CD4-positive, alpha-beta T cell treated with Interleukin-10 for 1 hour (primary cell): ENCODE data around the gene COX5B.
"Not testable (repeated sequence)": the region's sequence is repeated elsewhere in the genome, so short reads cannot be mapped to it uniquely, and the experiment has no call there.

ENCODE experiments used
- DNase-seq: peaks from one replicate; pipeline ENCODE4 v3.0.0-alpha.2; 2020

The COX5B gene

DNA sequence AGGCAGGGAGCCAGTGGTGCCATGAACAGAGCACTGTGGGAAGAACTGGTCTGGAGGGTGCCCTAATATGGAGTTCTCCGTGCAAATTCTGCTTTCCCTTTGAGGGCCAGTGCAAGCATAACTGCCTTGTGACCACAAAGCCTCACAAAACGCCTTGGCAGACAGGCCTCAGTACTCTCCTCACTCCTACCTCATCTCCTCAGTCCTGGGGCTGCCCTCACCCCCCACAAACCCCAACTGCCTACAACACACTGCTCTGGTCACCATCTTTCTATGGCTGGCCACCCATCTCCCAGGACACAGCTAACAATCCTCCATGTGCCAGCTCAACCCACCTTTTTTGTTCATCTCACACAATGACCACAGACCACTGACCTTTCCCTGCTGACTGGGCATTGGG, 8.9 kb downstream of the COX5B start:
- no peak for DNase-seq

DNA sequence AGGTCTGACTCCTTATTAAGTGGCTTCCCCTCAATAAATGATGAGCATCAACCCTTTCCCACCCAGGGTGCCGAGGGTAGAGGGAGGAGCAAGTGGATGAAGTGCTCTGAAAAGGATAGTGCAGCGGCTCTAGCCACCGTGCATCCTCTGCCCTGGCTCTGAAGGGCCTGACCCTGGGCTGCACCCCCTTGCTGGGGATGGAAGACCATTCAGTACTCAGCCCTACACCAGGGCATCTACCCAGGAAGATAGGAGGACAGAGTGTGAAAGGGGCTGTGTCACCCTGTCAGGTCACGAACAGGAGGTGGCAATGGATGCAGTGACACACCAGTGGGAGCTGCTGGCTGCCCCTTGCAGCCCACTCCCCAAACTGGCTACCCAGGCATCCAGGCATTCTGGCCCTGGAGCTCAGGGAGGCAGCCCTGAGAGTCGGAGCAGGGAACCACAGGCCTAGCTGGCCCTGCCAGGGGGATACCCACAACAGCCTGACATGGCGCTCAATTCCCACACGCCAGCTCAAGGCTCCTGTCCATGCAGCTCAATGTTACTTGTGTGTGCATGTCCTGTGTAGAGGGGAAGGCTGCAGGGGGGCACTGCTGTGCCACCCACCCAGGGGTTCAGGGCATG, 10.4 kb downstream of the COX5B start:
- no peak for DNase-seq

DNA sequence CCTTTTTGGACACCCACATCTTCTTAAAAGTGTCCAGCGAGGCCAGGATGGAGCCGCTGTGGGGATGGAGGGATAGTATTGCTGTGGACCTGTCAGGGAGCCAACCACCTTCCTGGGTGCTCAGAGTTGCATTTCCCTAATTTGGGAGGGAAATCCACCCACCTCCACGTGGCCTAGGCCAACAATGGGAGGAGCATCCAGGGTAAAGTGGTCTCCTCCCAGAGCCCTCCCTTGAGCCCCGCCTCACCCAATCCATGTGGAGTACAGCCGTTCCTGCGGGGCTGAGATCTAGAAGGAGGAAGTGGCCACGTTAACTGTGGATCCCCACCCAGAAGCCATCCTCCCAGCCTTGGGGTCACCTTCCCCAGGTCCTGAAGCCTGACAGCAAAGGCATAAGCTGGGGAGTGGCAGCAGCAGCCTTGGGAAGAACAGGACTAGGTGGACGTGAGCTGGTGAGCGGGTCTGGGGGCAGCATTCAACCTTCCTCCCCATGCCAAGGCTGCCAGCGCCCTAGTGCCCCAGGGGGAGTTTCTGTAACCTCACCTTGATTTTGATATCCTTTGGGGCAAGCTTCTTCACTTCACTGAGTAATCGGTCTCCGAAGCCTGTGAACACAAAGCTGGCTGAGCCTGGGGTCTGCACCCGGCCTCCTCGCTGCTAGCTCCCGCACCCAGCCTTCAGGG, 11.2 kb downstream of the COX5B start:
- DNase-seq, result no peak

DNA sequence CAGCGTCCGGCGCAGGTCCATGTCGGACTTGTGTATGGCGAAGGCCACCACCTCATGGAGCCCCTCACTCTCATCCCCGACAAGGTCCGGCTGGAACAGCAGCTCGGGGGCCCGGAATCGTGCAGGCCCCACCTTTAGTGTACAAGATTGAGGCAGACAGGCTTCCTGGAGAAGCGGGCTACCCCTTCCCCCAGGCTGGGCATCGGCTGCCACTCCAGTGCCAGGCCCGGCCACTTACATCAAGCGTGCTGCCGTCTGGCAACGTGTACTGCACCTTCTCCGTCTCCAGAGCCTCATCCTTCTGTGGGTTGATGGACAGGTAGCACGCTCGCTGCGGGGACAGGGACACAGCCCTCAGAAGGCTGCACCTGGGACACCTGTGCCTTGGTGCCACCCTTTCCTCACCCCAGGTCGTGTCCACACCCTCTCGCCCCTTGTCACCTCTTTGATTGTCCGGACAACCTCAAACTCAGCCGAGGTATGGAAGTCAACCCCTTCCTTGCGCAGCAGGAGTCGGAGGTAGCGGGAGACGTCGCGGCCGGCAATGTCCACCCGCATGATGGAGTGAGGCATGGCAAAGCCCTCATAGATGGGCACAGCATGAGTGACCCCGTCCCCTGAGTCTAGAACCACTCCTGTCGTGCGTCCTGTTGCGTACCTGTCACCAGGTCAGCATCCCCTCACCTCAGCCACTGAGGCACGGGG, 12.3 kb downstream of the COX5B start:
- DNase-seq, result no peak

DNA sequence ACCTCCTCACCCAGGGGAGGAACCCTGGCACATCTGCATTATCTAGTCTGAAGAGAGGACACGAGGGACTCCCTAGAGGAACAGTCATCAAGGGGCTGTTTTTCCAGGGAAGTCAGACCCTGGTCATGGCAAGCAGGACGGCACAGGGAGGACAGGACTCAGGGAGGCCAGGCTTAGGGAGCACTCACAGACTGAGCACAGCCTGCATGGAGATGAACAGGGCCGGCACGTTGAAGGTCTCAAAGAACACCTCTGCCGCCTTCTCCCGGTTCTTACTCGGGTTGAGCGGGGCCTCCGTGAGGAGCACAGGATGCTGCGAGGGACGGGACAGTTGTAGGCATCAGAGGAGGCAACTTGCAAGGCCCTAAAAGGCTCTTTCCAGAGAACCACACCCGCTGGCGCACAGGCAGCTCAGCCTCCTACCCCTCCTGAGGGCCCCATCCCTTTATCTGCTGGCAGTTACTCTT, 12.9 kb downstream of the COX5B start:
- DNase-seq, result no peak

DNA sequence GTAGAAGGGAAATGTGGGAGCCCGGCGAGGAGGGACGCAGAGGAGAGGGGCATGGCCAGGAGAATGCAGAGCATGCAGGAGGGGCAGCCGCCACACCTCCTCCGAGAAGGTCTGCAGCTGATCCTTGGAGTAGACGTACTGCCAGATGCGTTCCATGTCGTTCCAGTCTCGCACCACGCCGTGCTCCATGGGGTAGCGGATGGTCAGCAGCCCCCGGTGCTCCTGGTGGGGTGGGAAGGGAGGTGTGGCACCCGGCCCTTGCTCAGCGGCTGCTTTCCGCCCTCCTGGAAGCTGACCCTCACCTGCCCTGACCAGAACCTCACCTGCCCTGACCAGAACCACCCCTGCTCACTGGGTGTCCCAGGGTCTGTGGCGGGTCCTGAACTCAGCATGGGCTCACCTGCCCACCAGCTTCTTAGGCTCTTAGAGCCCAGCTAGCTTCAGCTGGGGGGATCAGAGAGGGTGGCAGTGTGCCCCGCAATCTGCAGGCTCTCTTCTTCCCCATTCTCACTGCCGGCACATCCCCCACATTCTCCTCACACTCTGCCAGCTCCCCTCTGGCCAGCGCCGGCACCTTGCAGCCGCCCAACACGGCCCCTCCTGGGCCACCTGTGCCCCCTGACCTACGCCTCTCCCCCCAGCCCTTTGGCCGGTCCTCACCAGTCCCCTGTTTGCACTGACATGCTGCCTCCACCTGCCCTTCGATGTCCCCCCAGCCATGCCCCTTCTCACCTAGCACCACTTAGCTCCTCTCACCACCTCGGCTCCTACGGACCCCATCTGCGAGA, 13.6 kb downstream of the COX5B start:
- no peak for DNase-seq

DNA sequence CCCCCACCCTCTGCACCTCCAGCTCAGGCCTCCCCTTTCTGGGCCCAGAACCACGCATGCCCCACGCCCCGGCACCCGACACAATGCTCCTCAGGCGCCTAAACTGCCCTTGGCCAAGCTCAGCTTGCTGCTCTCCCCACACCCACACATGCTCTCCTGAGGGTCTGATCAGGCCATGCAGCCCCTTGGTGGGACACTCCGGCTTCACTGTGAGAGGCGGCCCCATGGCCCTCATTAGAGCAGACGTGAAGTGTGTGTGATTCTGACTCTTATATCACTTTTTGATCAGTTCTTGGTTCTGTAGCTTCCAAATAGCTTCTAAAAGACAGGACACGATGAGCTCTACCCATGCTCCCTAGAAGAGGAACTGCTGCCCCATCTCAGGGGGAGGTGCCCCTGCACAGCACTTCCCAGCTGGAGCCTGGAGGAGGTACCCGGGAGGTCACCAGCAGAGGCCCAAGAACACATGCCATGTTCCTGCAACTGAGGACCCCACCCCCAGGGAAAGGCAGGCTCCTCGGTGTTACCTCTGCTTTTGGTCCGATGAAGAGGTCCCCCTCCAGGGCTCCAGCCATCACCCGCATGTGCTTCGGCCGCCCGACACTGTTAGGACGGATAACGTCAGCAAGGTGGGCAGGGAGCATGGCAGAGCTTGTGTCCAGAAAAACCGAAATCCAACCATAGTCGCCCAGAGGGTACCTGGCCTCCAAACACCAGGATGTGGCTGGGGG, 14.3 kb downstream of the COX5B start:
- no peak for DNase-seq

DNA sequence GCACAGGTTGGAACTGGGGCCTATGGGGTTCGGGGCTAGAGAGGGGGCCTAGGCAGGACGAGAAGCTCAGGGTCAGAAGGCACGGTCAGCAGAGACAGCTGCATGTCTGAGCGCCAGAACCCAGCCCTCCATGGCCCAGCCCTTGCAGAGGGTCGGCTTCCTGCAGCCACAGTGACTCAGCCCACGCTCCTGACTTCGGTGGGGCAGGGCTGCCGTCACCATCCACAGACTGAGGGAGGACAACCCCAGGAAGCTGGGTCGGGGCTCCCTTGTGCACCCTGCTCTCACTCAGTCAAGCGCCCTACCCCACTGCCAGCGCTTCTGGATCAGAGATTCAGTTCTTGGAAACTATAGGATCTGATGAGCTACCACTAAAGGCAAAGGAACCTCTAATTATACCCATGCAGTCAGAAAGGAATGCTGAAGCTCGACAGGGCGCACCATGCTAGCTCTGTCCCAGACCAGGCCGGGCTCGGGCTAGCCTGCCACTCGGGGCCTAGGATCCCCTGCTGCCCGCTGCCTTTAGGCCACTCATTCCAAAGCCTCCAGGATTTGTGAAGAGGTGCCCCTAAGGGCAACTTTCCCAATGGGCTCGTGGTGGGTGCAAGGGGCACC, 15.0 kb downstream of the COX5B start:
- no peak for DNase-seq

DNA sequence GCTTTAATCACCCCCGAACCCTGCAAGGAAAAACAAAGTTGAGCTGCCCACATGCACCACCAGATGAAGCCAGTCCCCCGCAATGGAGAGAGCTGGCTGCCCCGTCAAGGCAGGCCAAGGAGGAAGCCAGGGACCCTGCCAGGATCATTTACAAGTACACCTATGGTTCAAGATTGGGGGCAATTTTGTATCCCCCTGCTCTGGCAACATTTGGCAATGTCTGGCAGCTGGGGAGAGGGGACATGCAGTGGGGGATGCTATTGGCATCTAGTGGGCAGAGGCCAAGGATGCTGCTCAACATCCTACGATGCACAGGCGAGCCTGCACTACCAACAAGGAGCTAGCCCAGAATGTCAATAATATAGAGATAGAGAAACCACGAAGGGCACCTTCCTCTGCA, 16.1 kb downstream of the COX5B start:
- DNase-seq, result no peak

DNA sequence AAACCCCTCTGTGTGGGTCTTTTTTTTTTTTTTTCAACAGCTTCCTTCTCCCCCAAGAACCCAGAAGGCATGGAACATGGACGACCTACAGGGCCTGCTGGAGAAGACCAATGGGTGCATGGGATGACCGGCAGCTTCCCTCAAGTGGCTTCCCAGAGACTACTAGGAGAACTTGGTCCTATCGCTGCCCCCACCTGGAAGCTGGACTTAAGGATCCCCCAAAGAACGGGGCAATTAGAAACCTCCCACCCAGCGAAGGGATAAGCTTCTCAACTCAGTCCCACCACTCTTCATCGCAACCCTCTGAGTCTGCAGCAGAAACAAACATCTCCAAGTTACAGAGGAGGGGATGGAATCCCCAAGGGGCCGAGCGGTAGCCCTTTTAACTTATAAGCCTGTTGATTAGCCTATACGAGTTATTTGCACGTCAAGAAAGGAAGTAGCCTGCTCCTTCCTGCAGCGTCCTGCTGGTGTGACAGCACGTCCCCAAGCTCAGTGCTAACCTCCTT, 16.6 kb downstream of the COX5B start:
- DNase-seq, result no peak

DNA sequence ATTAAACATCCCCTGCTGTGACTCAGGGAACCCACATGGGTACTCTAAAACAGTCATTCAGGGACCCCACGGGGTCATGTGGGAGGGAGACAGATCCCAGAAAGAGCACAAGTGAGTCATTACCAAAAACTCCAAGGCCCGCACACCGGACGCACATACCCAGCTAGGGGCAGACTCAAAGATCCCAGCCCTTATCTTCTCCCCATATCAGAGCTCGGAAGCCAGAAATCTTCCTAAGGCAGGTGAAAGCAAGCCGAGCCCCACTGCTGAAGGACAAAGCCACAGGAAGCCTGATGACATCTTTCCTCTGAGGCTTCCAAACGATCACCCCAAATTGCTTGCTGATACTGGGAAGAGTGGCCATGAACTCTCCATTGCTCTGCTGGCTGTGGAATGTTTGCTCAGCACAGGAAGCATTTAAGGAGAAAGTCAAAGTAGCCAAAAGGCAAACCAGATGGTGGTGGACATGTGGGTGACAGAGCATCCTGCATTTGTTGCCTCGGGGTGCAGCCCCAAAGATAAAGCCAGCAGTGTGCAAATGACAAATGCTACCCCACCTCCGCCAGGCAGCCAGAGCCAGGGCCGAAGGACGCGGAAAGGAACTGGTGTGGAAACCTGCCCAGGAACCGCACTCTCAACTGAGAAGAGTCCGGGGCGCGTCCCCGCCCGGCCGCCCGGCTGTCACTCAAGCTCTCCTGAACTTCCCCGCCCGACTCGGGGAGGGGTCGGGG, 17.2 kb downstream of the COX5B start:
- DNase-seq, result peak; percentile 66

DNA sequence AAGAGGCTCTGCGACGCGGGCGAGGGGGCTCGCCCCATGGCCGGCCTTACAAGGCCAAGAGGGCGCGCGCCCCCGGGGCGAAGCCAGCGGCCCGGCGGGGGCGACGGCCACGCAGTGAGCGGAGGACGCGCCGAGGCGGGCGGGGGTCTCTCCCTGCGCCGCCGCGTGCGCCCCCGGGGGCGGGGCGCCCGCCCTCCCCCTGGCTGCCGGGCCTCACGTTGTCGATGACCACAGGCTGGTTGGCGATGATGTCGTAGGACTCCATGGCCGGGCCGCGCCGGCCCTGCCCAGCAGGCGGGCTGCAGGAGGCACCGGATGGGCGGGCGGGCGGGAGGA, 17.7 kb downstream of the COX5B start:
- DNase-seq, result no peak

DNA sequence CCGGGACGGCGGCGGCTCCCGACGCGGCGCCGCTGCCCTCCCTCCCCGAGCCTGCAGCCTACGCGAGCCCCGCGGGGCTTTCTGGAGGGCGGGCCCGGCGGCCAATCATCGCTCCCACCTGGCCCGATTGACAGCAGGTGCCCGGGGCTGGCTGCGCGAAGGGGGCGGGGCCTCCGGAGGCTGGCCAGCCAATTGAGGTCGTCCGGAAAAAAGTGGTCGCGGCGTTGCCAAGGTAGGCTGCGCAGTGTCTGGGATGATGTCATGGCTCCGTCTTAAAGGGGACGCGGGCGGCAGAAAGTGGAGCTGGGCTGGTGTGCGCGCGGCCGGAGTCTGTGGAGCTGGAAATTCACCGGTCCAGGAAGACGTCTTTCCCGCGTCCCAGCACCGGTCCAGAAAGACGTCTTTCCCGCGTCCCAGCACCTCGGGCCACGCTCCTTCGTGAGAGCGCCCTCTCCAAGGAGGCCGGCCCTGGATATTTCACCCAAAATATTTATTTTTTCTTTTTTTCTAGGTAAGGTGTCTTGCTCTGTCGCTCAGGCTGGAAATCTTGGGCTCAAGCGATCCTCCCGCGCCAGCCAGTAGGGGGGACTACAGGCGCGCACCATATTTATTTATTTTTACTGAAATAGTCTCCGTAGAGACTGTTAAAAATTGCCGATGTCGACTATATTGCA, 18.2 kb downstream of the COX5B start, which contains the start of gene ACTR1B:
Gene ACTR1B (minus strand): TSS at position 83 of the 674 bp plus-strand sequence. CDS start 154 bp downstream, outside the sequence.
- peak; percentile 98 for DNase-seq

DNA sequence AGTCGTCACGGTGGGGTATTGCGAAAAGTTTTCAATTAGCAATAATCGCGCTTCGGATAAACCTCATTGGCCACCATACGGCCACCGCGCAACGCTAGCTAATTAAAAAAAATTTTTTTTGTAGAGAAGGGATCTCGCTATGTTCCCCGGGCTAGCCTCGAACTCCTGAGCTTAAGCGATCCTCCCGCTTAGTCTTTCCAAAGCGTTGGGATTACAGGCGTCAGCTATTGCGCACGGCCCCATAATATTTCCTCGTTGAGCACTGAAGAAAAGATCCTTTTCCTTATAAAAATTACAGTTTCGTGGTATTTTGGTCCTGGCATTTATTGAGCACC, 18.7 kb downstream of the COX5B start:
- no peak for DNase-seq

DNA sequence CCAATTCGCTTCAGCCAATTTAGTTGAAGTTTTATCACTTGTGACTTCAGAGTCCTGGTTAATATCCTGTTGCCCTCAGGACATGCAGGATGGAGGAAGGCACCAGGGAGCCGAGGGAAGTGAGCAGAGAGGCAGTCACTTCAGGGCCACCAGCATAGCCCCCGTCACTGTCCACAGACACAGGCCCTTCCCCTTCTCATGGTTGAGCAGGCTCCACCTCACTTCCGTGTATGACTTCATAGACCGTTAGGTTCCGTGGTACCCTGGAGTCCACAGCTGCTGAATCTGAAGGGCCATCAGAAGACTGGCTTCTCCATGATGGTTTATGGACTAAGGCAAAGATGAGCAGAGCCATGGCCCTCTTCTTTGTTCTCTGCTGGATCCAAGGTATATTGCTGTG, 23.6 kb downstream of the COX5B start, which contains the start of gene C2orf92:
Gene C2orf92 (plus strand): TSS at position 266 of the 400 bp plus-strand sequence. CDS start 76 bp downstream, at position 342.
- DNase-seq, result no peak

DNA sequence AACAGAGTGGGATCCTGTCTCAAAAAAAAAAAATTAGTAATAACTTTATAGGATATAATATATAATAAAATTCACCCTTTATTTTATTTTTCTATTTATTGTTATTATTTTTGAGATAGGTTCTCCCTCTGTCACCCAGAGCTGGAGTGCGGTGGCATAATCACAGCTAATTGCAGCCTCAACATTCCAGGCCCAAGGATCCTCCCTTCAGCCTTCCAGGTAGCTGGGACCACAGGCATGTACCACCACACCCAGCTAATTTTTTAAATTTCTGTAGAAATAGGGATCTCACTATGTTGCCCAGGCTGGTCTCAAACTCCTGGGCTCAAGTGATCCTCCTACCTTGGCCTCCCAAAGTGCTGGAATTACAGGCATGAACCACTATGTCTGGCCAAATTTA, 24.6 kb downstream of the COX5B start:
- DNase-seq, result no peak

DNA sequence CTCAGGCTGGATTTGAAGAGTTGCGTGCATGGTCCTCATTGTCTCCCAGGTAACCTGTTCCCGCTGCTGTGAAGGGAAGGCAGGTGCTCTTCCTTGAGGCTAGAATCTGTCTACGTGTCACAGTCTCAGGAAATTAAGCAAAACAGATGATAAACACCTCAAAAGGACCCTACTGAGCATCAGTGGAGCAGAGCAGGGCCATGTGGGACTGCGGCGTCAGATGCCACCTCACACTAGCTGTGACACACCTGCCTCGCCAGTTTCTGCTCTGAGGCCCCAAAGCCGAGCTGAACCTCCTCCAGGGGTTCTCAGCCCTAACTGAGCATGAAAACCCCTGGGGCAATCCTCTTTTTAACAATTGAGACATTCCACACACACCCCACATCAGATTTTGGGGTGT, 25.7 kb downstream of the COX5B start:
- no peak for DNase-seq

DNA sequence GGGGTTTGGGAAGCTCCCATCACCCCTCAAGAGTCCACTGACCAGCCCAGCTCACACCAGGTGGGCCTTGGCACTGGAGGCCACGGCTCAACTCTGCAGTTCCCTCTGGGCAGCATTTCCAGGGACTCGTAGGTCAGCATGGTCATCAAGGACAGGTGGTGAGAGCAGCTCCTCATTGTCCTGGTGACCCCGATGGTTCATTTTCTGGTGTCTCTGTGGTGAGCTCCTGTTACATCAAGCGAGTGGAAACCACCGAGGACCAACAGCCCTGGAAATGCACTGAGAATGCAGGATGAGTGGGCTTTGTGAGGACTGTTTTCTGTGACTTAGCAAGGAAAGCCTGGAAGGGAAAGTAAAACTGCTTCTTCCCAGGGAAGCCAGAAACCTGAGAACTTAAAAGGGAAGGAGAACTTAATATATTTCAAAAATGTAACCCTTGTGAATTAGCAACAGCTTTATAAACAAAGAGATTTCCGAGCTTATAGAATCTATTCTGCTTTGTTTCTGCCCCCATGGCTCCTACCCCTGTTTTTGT, 26.8 kb downstream of the COX5B start:
- DNase-seq, result not testable (repeated sequence)

DNA sequence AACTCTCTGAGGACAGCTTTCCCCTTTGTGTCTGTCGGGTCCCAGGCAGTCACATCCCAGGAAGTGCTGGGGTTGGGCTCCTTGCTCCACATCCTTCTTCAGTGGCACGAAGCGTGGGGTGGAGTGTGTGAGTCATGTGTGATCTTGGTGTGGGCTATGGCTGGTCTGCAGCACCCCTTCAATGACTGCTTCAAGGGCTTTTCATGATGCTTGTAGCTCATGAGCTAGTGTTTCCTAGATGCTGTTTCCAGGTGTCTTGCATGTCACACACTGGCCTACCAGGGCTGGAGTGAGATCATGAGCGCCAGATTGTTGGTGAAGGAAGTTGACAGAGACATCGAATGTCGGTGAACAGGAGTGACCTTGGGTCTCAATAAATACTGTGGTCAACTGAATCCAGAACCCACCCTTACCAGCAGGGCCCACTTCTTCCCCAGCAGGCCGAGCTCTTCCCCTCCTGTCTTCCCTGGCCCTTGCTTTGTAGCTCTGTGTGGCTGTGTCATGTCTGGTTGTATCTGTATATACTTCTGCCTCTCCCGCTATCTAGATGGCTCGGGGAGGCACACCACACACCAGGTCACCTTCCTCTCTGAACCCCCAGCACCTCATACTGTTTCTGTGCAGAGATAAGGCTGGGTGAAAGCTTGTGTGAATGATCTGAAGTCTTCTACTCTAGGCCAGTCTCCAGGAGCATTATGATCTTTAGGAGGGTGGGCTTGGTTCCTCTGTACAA, 27.5 kb downstream of the COX5B start:
- no peak for DNase-seq

DNA sequence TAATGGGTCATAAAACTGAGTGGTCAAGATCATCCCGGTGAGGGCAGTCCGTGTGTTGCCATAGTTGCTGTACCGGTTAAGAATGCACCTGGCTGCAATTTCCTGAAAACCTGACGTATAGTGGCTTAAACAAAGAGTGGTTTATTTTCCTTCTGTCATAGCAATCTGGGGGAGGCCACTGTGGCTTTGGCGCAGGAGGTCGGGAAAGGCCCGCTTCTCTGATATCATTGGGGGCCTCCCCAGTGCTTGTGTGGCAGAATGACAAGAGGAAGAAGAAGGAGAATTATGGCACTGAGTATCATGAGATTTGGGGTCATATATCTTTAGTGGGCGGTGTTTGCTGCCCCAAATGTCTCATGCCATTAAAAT, 28.0 kb downstream of the COX5B start:
- DNase-seq, result no peak
